Dermis lymphatic vessel endothelial cell (primary cell): ENCODE measurements around the gene CATSPERB. TPM values are rescaled to one million over a fixed set of nuclear protein-coding genes. Genes with fewer than 3 reads are reported as not detected.

Experiments
- total RNA-seq: library from RNA; depleted of rRNA; stranded (reverse); fragments of >200 nt; gene quantifications from 2 replicates; pipeline ENCODE4 v1.2.1, GENCODE V29; 2014

The CATSPERB gene, protein sequence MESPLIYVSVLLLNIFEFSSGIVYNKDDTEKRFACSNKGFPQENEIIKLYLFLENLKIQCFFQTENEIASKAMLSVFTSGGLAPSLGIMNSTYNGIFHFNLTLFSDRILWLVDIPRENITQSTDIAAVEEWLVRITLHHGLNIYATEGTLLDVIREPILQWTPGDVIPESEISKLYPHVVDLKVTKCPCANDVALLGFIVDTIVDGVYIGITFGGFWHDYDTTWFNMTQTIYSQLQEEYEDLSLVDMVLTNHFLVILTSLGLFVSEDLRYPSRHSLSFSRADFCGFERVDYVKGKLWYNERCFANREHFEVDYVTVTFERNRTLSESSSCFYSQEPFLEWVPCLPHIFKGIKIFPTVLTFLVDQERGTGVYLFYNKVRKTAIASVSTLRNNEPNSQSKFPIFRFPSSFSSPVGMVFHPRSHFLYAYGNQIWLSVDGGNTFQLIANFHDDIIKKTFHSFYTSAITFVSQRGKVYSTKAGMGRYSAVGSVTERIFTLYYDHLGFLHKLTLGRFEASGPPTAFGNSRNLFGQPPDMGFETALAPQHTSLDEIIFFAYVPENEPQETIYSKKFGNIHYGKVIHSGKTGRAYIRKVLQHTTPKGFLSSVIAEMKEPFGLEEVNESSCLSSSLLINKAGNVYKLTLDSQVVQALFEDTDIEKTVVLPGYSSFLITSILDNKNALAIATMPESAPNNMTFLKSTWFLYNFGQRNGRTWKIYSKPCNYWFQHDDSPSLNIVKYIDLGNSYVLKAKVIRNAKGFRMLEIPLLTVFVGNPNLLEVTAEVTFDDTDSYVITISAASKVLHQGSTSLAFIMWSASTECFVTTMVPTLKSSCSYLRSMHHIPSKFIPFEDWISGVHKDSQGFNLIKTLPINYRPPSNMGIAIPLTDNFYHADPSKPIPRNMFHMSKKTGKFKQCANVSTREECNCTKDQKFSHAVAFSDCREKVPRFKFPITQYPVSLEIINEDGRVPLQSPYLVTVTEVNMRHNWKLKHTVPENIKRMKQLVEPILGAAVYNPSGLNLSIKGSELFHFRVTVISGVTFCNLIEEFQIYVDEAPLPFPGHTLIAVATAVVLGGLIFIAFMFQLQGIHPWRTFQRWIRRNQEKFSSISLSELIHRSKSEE
- total RNA-seq = 0.52 and 0.76 TPM in 2 replicates

GRCh38 chr14:91731986-91732385 lies at the start of gene CATSPERB:
Gene CATSPERB (minus strand): TSS chr14:91732086. CDS start chr14:91729479, 2,607 bp downstream.

Other genes with a start within 250 kb of the CATSPERB start
- gene PPP4R3A, start 221.8 kb downstream of the CATSPERB start, total RNA-seq = 78.5 and 85.9 TPM in 2 replicates
- gene TC2N, start 135.4 kb upstream of the CATSPERB start, total RNA-seq = 14.0 and 37.5 TPM in 2 replicates
- gene FBLN5, start 215.6 kb upstream of the CATSPERB start, total RNA-seq = 0.26 and 0.98 TPM in 2 replicates